Right lobe of liver (tissue), 4 donors: ENCODE measurements around the gene GNPDA1.

Experiments
- CTCF ChIP-seq, 4 donors: fragments of 200-600 bp in 3 of 4; fragments of 450-650 bp in 1 of 4; IDR thresholded peaks; one replicate each; pipeline versions ENCODE4 v1.5.1 to v1.8.0; 2016 to 2022; ENCODE audit warnings: antibody characterized with exemption in 4 of 4, mild to moderate bottlenecking in 2 of 4
- POLR2A ChIP-seq: fragments of 450-650 bp; IDR thresholded peaks from one replicate; pipeline ENCODE4 v1.6.1; 2017; ENCODE audit warnings: antibody characterized with exemption, mild to moderate bottlenecking
- donor health status: DM: no; HTN: no; CAD: no.
- donor health status: DM: no; HTN: no; CAD: no.
- donor health status: DM: no; HTN: yes; CAD: no.

GRCh38 chr5:141951332-141951781 is 61.5 kb downstream of the GNPDA1 start:
- TF ChIP-seq CTCF (IDR thresholded peaks at IDR 0.05) (peak in 1 of 4 donors; percentile 12), POLR2A (no peak)
